HepG2 (cell line): ENCODE measurements around the gene ARF4. TPM values are rescaled to one million over a fixed set of nuclear protein-coding genes. Genes with fewer than 3 reads are reported as not detected.

ENCODE experiments used
- ARID2 ChIP-seq: sonication (generic); formaldehyde crosslinking; IDR thresholded peaks from 2 replicates; pipeline ENCODE4 v1.8.1; 2022; ENCODE audit warnings: mild to moderate bottlenecking, missing genetic modification reagents, borderline replicate concordance
- ATM ChIP-seq: fragments of 450-650 bp; IDR thresholded peaks from 2 replicates; pipeline ENCODE4 v1.7.1; 2017; ENCODE audit warnings: mild to moderate bottlenecking, borderline replicate concordance
- CBFB ChIP-seq: sonication (generic); formaldehyde crosslinking; IDR thresholded peaks from 2 replicates; pipeline ENCODE4 v1.4.0; 2020; ENCODE audit warnings: missing genetic modification reagents
- CBX1 ChIP-seq: IDR thresholded peaks from one replicate; pipeline ENCODE4 v1.6.1; 2016; ENCODE audit warnings: antibody characterized with exemption, low read depth
- GTF3A ChIP-seq: sonication (generic); formaldehyde crosslinking; conservative IDR thresholded peaks from 2 replicates; pipeline ENCODE4 v1.4.0; 2020; ENCODE audit warnings: mild to moderate bottlenecking, missing genetic modification reagents
- HES4 ChIP-seq: sonication (generic); formaldehyde crosslinking; IDR thresholded peaks from 2 replicates; pipeline ENCODE4 v1.9.0; 2021; ENCODE audit warnings: mild to moderate bottlenecking, missing genetic modification reagents, borderline replicate concordance
- HNRNPH1 ChIP-seq: fragments of 200-400 bp; formaldehyde crosslinking; optimal IDR thresholded peaks from 2 replicates; pipeline ENCODE3; 2017; ENCODE audit warnings: mild to moderate bottlenecking, low read depth, low read length
- KAT7 ChIP-seq: IDR thresholded peaks from 2 replicates; pipeline ENCODE4 v1.6.1; 2018; ENCODE audit warnings: borderline replicate concordance, missing compliant biosample characterization
- MTA1 ChIP-seq: sonication (generic); formaldehyde crosslinking; IDR thresholded peaks from 2 replicates; pipeline ENCODE4 v1.4.0; 2020; ENCODE audit warnings: missing genetic modification reagents, mild to moderate bottlenecking, borderline replicate concordance
- MXI1 ChIP-seq: IDR thresholded peaks from 3 replicates; pipeline ENCODE4 v1.6.1; 2012; ENCODE audit warnings: low read depth, low read length, inconsistent platforms, borderline replicate concordance
- NFE2L2 ChIP-seq: fragments of 150-350 bp; IDR thresholded peaks from 2 replicates; pipeline ENCODE4 v1.6.1; 2014; ENCODE audit warnings: low read length
- NFIC ChIP-seq: IDR thresholded peaks from 2 replicates; pipeline ENCODE4 v1.6.1; 2012; ENCODE audit warnings: mild to moderate bottlenecking, low read length, inconsistent platforms
- RCOR2 ChIP-seq: IDR thresholded peaks from 2 replicates; pipeline ENCODE4 v1.6.1; 2016; ENCODE audit warnings: missing biosample characterization, missing genetic modification reagents
- REL ChIP-seq: sonication (generic); formaldehyde crosslinking; conservative IDR thresholded peaks from 2 replicates; pipeline ENCODE4 v1.8.0; 2022; ENCODE audit warnings: mild to moderate bottlenecking, missing genetic modification reagents, moderate library complexity
- RORA ChIP-seq: sonication (generic); formaldehyde crosslinking; IDR thresholded peaks from 2 replicates; pipeline ENCODE4 v1.5.0; 2020; ENCODE audit warnings: mild to moderate bottlenecking, missing genetic modification reagents, moderate library complexity
- SALL2 ChIP-seq: sonication (generic); formaldehyde crosslinking; IDR thresholded peaks from 2 replicates; pipeline ENCODE4 v1.8.1; 2023; ENCODE audit warnings: mild to moderate bottlenecking, missing genetic modification reagents, inconsistent platforms
- SRSF4 ChIP-seq: fragments of 200-400 bp; formaldehyde crosslinking; IDR thresholded peaks from one replicate; pipeline ENCODE4 v1.6.1; 2018; ENCODE audit warnings: mild to moderate bottlenecking, low read depth, low read length, moderate library complexity; ENCODE audit not compliant: poor library complexity, severe bottlenecking
- TCF7L2 ChIP-seq: IDR thresholded peaks from 2 replicates; pipeline ENCODE4 v1.6.1; 2011; ENCODE audit warnings: mild to moderate bottlenecking, low read depth, low read length, moderate library complexity
- ZFP37 ChIP-seq: sonication (generic); formaldehyde crosslinking; IDR thresholded peaks from 2 replicates; pipeline ENCODE4 v1.4.0; 2020; ENCODE audit warnings: missing genetic modification reagents, borderline replicate concordance
- ZIK1 ChIP-seq: sonication (generic); formaldehyde crosslinking; IDR thresholded peaks from 2 replicates; pipeline ENCODE4 v1.5.0; 2020; ENCODE audit warnings: mild to moderate bottlenecking, low read depth, missing genetic modification reagents, borderline replicate concordance
- ZNF235 ChIP-seq: sonication (generic); formaldehyde crosslinking; IDR thresholded peaks from 2 replicates; pipeline ENCODE4 v1.8.1; 2023; ENCODE audit warnings: mild to moderate bottlenecking, missing genetic modification reagents, borderline replicate concordance
- ZNF547 ChIP-seq: sonication (generic); formaldehyde crosslinking; IDR thresholded peaks from 2 replicates; pipeline ENCODE4 v1.5.1; 2020; ENCODE audit warnings: mild to moderate bottlenecking, missing genetic modification reagents
- ZNF839 ChIP-seq: sonication (generic); formaldehyde crosslinking; IDR thresholded peaks from 2 replicates; pipeline ENCODE4 v1.4.0; 2020; ENCODE audit warnings: missing genetic modification reagents, mild to moderate bottlenecking, borderline replicate concordance
- ZNF841 ChIP-seq: sonication (generic); formaldehyde crosslinking; IDR thresholded peaks from 2 replicates; pipeline ENCODE4 v1.8.1; 2023; ENCODE audit warnings: missing genetic modification reagents, borderline replicate concordance
- polyA plus RNA-seq, 8 experiments: library from polyadenylated mRNA; depleted of rRNA in 3 of 8; stranded (reverse) in 7 of 8; unstranded in 1 of 8; fragments of >200 nt; fragmentation: Illumina TruSeq in 4 of 8; extraction: Trizol in 4 of 8; gene quantifications; 2 replicates each; pipeline versions ENCODE4 v1.2.1 to v1.2.3, GENCODE V29; 2011 to 2016; ENCODE audit warnings: low read depth in 4 of 8, missing spikeins in 1 of 8, mixed read lengths in 1 of 8; ENCODE audit not compliant: insufficient read depth in 1 of 8
- total RNA-seq, 5 experiments: library from RNA; depleted of rRNA; stranded (reverse); fragments of >200 nt; fragmentation: Illumina TruSeq; extraction: Trizol; gene quantifications; 2 replicates each; pipeline ENCODE4 v1.2.3, GENCODE V29; 2016; ENCODE audit warnings: low read depth in 1 of 5
- TF ChIP-seq, protein P1 (sequence below): sonication (generic); formaldehyde crosslinking; IDR thresholded peaks from 2 replicates; pipeline ENCODE4 v1.4.0; 2020; ENCODE audit warnings: mild to moderate bottlenecking, missing genetic modification reagents
- TF ChIP-seq, protein P2 (sequence below): sonication (generic); formaldehyde crosslinking; IDR thresholded peaks from 2 replicates; pipeline ENCODE4; 2020; ENCODE audit warnings: missing genetic modification reagents, mild to moderate bottlenecking, borderline replicate concordance

Gene ARF4
- total and polyA plus RNA-seq, 2 of the 13 experiments (the other 11 are each of a cell fraction or from before 2014, with no cell fraction given), result 184 to 250 TPM

- peak; percentile 73 for TF ChIP-seq CBFB (CRISPR knock-in tag)
- no peak for TF ChIP-seq RCOR2 (CRISPR knock-in tag)
- TF ChIP-seq ZNF235, result no peak; the same call in 1 of the 2 replicates
- TF ChIP-seq HNRNPH1, result no peak
- no peak for TF ChIP-seq SRSF4
- no peak for TF ChIP-seq RORA (CRISPR knock-in tag)
- TF ChIP-seq GTF3A, result no peak
- TF ChIP-seq KAT7 (CRISPR knock-in tag), result peak; percentile 65
- TF ChIP-seq ZNF841 (CRISPR knock-in tag), result no peak
- no peak; the same call in 1 of the 2 replicates for TF ChIP-seq ZNF839 (CRISPR knock-in tag)
- TF ChIP-seq TCF7L2, result no peak
- no peak for TF ChIP-seq ATM
- TF ChIP-seq ZIK1 (CRISPR knock-in tag), result peak; percentile 66; the same call in 1 of the 2 replicates
- TF ChIP-seq NFE2L2, result peak; percentile 4; the same call in 1 of the 2 replicates
- TF ChIP-seq HES4 (CRISPR knock-in tag), result no peak
- TF ChIP-seq ZNF547 (CRISPR knock-in tag), result no peak
- TF ChIP-seq, protein P1, sequence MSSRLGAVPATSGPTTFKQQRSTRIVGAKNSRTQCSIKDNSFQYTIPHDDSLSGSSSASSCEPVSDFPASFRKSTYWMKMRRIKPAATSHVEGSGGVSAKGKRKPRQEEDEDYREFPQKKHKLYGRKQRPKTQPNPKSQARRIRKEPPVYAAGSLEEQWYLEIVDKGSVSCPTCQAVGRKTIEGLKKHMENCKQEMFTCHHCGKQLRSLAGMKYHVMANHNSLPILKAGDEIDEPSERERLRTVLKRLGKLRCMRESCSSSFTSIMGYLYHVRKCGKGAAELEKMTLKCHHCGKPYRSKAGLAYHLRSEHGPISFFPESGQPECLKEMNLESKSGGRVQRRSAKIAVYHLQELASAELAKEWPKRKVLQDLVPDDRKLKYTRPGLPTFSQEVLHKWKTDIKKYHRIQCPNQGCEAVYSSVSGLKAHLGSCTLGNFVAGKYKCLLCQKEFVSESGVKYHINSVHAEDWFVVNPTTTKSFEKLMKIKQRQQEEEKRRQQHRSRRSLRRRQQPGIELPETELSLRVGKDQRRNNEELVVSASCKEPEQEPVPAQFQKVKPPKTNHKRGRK (CRISPR knock-in tag), result no peak
- no peak for TF ChIP-seq MTA1 (CRISPR knock-in tag)
- peak; percentile 65; the same call in 1 of the 2 replicates for TF ChIP-seq ZFP37
- TF ChIP-seq CBX1, result peak; percentile 53
- no peak for TF ChIP-seq NFIC
- TF ChIP-seq REL, result peak; percentile 89; the same call in 1 of the 2 replicates
- TF ChIP-seq ARID2 (CRISPR knock-in tag), result no peak; the same call in 1 of the 2 replicates
- peak; percentile 26; the same call in 2 of the 3 replicates for TF ChIP-seq MXI1
- no peak; the same call in 1 of the 2 replicates for TF ChIP-seq SALL2 (CRISPR knock-in tag)
- TF ChIP-seq, protein P2, sequence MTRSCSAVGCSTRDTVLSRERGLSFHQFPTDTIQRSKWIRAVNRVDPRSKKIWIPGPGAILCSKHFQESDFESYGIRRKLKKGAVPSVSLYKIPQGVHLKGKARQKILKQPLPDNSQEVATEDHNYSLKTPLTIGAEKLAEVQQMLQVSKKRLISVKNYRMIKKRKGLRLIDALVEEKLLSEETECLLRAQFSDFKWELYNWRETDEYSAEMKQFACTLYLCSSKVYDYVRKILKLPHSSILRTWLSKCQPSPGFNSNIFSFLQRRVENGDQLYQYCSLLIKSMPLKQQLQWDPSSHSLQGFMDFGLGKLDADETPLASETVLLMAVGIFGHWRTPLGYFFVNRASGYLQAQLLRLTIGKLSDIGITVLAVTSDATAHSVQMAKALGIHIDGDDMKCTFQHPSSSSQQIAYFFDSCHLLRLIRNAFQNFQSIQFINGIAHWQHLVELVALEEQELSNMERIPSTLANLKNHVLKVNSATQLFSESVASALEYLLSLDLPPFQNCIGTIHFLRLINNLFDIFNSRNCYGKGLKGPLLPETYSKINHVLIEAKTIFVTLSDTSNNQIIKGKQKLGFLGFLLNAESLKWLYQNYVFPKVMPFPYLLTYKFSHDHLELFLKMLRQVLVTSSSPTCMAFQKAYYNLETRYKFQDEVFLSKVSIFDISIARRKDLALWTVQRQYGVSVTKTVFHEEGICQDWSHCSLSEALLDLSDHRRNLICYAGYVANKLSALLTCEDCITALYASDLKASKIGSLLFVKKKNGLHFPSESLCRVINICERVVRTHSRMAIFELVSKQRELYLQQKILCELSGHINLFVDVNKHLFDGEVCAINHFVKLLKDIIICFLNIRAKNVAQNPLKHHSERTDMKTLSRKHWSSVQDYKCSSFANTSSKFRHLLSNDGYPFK (CRISPR knock-in tag), result peak; percentile 92; the same call in 1 of the 2 replicates
Observed at GRCh38 chr3:57597127-57597923, at the start of gene ARF4 (continued).
